ENCODE results near the gene PITPNM2.

The PITPNM2 gene

DNA sequence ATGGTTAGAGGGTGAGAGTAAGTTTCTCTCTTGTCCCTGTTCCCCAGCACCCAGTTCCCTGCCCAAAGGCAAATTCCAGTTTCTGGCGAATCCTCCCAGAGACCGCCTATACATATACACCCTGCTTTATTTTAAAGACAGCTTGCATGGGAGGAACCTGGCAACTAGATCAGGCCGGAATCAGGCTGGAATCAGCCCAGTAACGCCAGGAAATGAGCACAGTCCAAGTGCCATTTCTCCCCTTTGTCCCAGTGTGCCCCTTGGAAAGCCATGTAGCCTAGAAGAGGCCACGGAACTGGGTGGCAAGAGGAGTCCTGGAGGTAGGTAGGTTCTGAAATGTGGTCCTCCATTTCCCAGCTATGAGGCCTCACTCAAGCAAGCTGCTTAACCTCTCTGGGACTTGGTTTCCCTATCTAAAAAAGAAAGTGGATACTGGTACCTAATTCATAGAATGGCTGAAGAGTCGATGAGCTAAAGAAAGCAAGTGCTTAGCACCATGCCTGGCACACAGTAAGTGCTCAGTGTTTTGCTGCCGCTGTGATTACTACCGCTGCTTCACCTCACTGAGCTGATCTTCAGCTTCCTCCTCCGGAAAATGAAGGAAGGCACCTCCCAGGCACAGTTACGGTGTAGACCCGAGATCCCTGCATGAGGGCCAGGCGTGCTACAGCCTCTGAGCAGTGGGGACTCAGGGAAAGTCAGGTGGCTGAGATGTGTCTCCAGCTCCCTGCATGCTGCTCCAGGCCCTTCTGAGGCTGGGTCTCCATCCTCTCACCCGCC is 36.4 kb downstream of the PITPNM2 start:
- H3K27ac ChIP-seq (replicated peaks) = no peak overlapping the region

DNA sequence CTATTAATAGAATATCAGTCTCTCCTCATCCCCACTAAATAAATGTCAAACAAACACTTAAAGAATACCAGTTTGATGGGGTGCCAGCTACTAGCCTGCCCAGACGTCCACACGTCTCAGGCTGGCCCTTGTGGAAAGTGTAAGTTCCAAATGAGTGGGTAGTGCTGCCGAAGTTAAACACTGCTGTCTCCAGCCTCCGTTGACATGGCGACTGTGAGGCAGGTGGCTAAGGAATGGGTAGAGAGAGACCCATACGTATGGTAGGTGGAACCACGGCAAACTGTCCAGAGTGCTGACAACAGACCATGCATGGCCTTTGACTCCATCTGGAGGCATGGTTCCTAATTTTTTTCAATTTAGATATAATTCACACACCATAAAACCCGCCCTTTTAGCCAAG is 37.9 kb downstream of the PITPNM2 start:
- no peak overlapping the region for H3K27ac ChIP-seq (replicated peaks)
- DNase-seq (ENCODE audit: low read depth in 1 of 2, low spot score in 1 of 2) = no peak
- no peaks in the 10 kb centered on the region for H3K27me3 ChIP-seq (ENCODE audit: insufficient read depth, poor library complexity, severe bottlenecking)
- no peak overlapping the region for H3K4me3 ChIP-seq (replicated peaks; ENCODE audit: insufficient read depth, low read length)
- TF ChIP-seq POLR2AphosphoS5 (IDR thresholded peaks at IDR 0.05; ENCODE audit: low read depth) (no peak), GABPA (IDR thresholded peaks at IDR 0.05; ENCODE audit: low read depth) (no peak)
- TF ChIP-seq, protein P1, sequence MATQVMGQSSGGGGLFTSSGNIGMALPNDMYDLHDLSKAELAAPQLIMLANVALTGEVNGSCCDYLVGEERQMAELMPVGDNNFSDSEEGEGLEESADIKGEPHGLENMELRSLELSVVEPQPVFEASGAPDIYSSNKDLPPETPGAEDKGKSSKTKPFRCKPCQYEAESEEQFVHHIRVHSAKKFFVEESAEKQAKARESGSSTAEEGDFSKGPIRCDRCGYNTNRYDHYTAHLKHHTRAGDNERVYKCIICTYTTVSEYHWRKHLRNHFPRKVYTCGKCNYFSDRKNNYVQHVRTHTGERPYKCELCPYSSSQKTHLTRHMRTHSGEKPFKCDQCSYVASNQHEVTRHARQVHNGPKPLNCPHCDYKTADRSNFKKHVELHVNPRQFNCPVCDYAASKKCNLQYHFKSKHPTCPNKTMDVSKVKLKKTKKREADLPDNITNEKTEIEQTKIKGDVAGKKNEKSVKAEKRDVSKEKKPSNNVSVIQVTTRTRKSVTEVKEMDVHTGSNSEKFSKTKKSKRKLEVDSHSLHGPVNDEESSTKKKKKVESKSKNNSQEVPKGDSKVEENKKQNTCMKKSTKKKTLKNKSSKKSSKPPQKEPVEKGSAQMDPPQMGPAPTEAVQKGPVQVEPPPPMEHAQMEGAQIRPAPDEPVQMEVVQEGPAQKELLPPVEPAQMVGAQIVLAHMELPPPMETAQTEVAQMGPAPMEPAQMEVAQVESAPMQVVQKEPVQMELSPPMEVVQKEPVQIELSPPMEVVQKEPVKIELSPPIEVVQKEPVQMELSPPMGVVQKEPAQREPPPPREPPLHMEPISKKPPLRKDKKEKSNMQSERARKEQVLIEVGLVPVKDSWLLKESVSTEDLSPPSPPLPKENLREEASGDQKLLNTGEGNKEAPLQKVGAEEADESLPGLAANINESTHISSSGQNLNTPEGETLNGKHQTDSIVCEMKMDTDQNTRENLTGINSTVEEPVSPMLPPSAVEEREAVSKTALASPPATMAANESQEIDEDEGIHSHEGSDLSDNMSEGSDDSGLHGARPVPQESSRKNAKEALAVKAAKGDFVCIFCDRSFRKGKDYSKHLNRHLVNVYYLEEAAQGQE (IDR thresholded peaks at IDR 0.05; ENCODE audit: insufficient replicate concordance, low read depth) = peak; percentile 45

More for the DNA sequence above, 36.4 kb downstream of the PITPNM2 start:
- Histone ChIP-seq H3K4me3 (replicated peaks; ENCODE audit: insufficient read depth, low read length) (no peak overlapping the region), H3K27me3 (ENCODE audit: insufficient read depth, poor library complexity, severe bottlenecking) (no peaks in the 10 kb centered on the region)
- DNase-seq (ENCODE audit: low read depth in 1 of 2, low spot score in 1 of 2) = no peak
- TF ChIP-seq, protein P2, sequence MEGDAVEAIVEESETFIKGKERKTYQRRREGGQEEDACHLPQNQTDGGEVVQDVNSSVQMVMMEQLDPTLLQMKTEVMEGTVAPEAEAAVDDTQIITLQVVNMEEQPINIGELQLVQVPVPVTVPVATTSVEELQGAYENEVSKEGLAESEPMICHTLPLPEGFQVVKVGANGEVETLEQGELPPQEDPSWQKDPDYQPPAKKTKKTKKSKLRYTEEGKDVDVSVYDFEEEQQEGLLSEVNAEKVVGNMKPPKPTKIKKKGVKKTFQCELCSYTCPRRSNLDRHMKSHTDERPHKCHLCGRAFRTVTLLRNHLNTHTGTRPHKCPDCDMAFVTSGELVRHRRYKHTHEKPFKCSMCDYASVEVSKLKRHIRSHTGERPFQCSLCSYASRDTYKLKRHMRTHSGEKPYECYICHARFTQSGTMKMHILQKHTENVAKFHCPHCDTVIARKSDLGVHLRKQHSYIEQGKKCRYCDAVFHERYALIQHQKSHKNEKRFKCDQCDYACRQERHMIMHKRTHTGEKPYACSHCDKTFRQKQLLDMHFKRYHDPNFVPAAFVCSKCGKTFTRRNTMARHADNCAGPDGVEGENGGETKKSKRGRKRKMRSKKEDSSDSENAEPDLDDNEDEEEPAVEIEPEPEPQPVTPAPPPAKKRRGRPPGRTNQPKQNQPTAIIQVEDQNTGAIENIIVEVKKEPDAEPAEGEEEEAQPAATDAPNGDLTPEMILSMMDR (IDR thresholded peaks at IDR 0.05; ENCODE audit: insufficient read depth, low read length) = no peak
- TF ChIP-seq GABPA (IDR thresholded peaks at IDR 0.05; ENCODE audit: low read depth) (no peak), POLR2AphosphoS5 (IDR thresholded peaks at IDR 0.05; ENCODE audit: low read depth) (no peak), SPI1 (IDR thresholded peaks at IDR 0.05; ENCODE audit: borderline replicate concordance, low read depth) (no peak)
- TF ChIP-seq, protein P1 (IDR thresholded peaks at IDR 0.05; ENCODE audit: insufficient replicate concordance, low read depth) = no peak

DNA sequence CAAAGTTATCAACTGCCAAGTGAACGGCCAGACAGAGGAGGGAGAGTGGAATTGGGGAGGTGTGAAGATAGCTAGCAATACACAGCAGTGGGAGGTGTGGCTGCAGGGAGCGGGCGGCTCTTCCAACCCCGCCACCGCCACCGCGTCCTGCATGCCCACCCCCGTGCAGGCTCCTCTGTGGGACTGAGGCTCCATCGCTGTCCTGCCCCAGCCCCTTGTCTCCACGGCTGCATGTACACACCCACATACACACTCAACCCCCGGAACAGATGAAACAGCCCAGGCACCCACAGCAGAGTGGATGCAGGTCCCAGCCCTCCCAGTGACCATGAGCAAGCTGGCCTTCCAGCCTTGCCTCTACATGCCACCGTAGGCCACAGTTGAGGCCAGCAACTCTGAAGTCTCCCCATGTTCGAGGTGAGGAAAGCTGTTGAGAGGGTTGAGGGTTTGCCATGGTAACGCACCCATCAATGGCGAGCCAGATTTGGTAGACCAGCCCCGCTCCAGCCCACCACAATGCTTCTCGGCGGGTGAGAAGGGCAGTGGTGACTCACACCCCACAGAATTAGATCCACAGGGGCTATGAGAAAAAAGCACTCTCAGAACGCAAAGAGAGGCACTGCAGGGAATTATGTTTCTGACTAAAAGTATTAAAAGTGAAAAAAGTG is 39.3 kb downstream of the PITPNM2 start:
- TF ChIP-seq SPI1 (IDR thresholded peaks at IDR 0.05; ENCODE audit: borderline replicate concordance, low read depth) (no peak), POLR2AphosphoS5 (IDR thresholded peaks at IDR 0.05; ENCODE audit: low read depth) (no peak), GABPA (IDR thresholded peaks at IDR 0.05; ENCODE audit: low read depth) (no peak)
- TF ChIP-seq, protein P1 (IDR thresholded peaks at IDR 0.05; ENCODE audit: insufficient replicate concordance, low read depth) = no peak
- TF ChIP-seq, protein P2 (IDR thresholded peaks at IDR 0.05; ENCODE audit: insufficient read depth, low read length) = no peak
- no peak for DNase-seq (ENCODE audit: low read depth in 1 of 2, low spot score in 1 of 2)
- Histone ChIP-seq H3K27ac (replicated peaks) (no peak overlapping the region), H3K4me3 (replicated peaks; ENCODE audit: insufficient read depth, low read length) (no peak overlapping the region), H3K27me3 (ENCODE audit: insufficient read depth, poor library complexity, severe bottlenecking) (no peaks in the 10 kb centered on the region)
